Uterus (tissue), 4 donors: ENCODE data around the gene PRDX6. TPM values are rescaled to one million over a fixed set of nuclear protein-coding genes. Genes with fewer than 3 reads are reported as not detected.
A peak's percentile ranks its signal among the peaks of the same experiment; 100 is the strongest.
"Not testable (repeated sequence)": the region's sequence is repeated elsewhere in the genome, so short reads cannot be mapped to it uniquely, and the experiment has no call there.

Experiments
- DNase-seq, 2 donors: peaks; one replicate each; pipeline ENCODE4 v3.0.0-alpha.2; 2019 to 2020
- H3K27ac ChIP-seq, 2 donors: fragments of 200-600 bp; sonication (generic); 1 replicate in 1 of 2; 2 replicates in 1 of 2; pipeline ENCODE4 v1.5.1; 2016 to 2018
- H3K27me3 ChIP-seq, 2 donors: fragments of 200-600 bp; sonication (generic); one replicate each; pipeline ENCODE4 v1.5.1; 2018 to 2019; ENCODE audit warnings: control low read depth in 1 of 2
- H3K36me3 ChIP-seq, 2 donors: fragments of 200-600 bp; sonication (generic); one replicate each; pipeline ENCODE4 v1.5.1; 2019; ENCODE audit warnings: control low read depth in 1 of 2
- H3K4me1 ChIP-seq, 2 donors: fragments of 200-600 bp; sonication (generic); one replicate each; pipeline ENCODE4 v1.5.1; 2018 to 2019; ENCODE audit warnings: control low read depth in 1 of 2
- H3K4me3 ChIP-seq, 2 donors: fragments of 200-600 bp; sonication (generic); 1 replicate in 1 of 2; 2 replicates in 1 of 2; pipeline ENCODE4 v1.5.1; 2018 to 2019; ENCODE audit warnings: mild to moderate bottlenecking in 1 of 2
- H3K9me3 ChIP-seq, 2 donors: fragments of 200-600 bp; sonication (generic); one replicate each; pipeline ENCODE4 v1.5.1; 2019; ENCODE audit warnings: control low read depth in 1 of 2
- CTCF ChIP-seq, 4 experiments: fragments of 200-600 bp in 2 of 4; fragments of 450-650 bp in 2 of 4; sonication (generic) in 2 of 4; IDR thresholded peaks; one replicate each; pipeline ENCODE4 v1.5.1; 2016 to 2019; ENCODE audit warnings: antibody characterized with exemption in 4 of 4, mild to moderate bottlenecking in 2 of 4, moderate library complexity in 1 of 4
- POLR2A ChIP-seq, 2 donors: fragments of 450-650 bp; IDR thresholded peaks; one replicate each; pipeline ENCODE4 v1.6.1; 2016; ENCODE audit warnings: antibody characterized with exemption in 2 of 2, mild to moderate bottlenecking in 1 of 2, moderate library complexity in 1 of 2
- intact Hi-C: fragments of 100-400 bp; cut with DNase I; formaldehyde crosslinking; loops from one replicate; pipeline ENCODE4 v1.15.1; 2023; ENCODE audit warnings: low total_unique reads
- total RNA-seq, 4 donors: library from RNA; depleted of rRNA in 3 of 4; stranded (reverse); fragments of >200 nt in 3 of 4; gene quantifications; one replicate each; pipeline versions ENCODE4 v1.1.0 to v1.2.4, GENCODE V29; 2014 to 2023
- donor health status: DM: yes; HTN: yes; CAD: no.

PRDX6 gene
- total RNA-seq, 4 donors from 2014 or later = 51.2 to 218 (median 144) TPM

- Histone ChIP-seq H3K9me3 (no peaks in the 10 kb centered on the region), H3K4me1 (no peaks in the 10 kb centered on the region), H3K4me3 (no peak overlapping the region), H3K27me3 (no peaks in the 10 kb centered on the region), H3K36me3 (no peaks in the 10 kb centered on the region), H3K27ac (peak overlapping the region in 1 of 2 donors; percentile 42)
- TF ChIP-seq POLR2A (IDR thresholded peaks at IDR 0.05) (no peak), CTCF (IDR thresholded peaks at IDR 0.05) (no peak)
- intact Hi-C loops = no loop called here
- no peak for DNase-seq
These were observed 29.3 kb downstream of the PRDX6 start for GRCh38 chr1:173506437-173506836.

GRCh38 chr1:173507205-173507846 lies 30.2 kb downstream of the PRDX6 start:
- no peaks in the 10 kb centered on the region for H3K9me3 ChIP-seq
- TF ChIP-seq CTCF (IDR thresholded peaks at IDR 0.05) (no peak), POLR2A (IDR thresholded peaks at IDR 0.05) (no peak)
- peak overlapping the region; percentile 3 to 14 for H3K27ac ChIP-seq
- no peak for DNase-seq
- no peaks in the 10 kb centered on the region for H3K36me3 ChIP-seq
- intact Hi-C loops = no loop called here
- H3K4me1 ChIP-seq = no peaks in the 10 kb centered on the region
- no peak overlapping the region for H3K4me3 ChIP-seq
- no peaks in the 10 kb centered on the region for H3K27me3 ChIP-seq

GRCh38 chr1:173507847-173508209 lies 30.7 kb downstream of the PRDX6 start:
- Histone ChIP-seq H3K27ac (peak overlapping the region; percentile 3 to 14), H3K9me3 (no peaks in the 10 kb centered on the region), H3K36me3 (no peaks in the 10 kb centered on the region), H3K4me1 (no peaks in the 10 kb centered on the region), H3K27me3 (no peaks in the 10 kb centered on the region), H3K4me3 (no peak overlapping the region)
- TF ChIP-seq CTCF (IDR thresholded peaks at IDR 0.05) (no peak), POLR2A (IDR thresholded peaks at IDR 0.05) (no peak)
- no peak for DNase-seq
- intact Hi-C loops = no loop called here

GRCh38 chr1:173508541-173508940 lies 31.4 kb downstream of the PRDX6 start:
- TF ChIP-seq CTCF (IDR thresholded peaks at IDR 0.05) (no peak), POLR2A (IDR thresholded peaks at IDR 0.05) (no peak)
- H3K27ac ChIP-seq = no peak overlapping the region
- DNase-seq = no peak
- no peaks in the 10 kb centered on the region for H3K36me3 ChIP-seq
- no peaks in the 10 kb centered on the region for H3K4me1 ChIP-seq
- no peaks in the 10 kb centered on the region for H3K9me3 ChIP-seq
- H3K4me3 ChIP-seq = no peak overlapping the region
- intact Hi-C loops = no loop called here
- no peaks in the 10 kb centered on the region for H3K27me3 ChIP-seq

- Histone ChIP-seq H3K36me3 (no peaks in the 10 kb centered on the region), H3K4me1 (no peaks in the 10 kb centered on the region), H3K9me3 (no peaks in the 10 kb centered on the region), H3K27me3 (no peaks in the 10 kb centered on the region), H3K4me3 (no peak overlapping the region), H3K27ac (no peak overlapping the region)
- intact Hi-C loops = no loop called here
- no peak for DNase-seq
- TF ChIP-seq CTCF (IDR thresholded peaks at IDR 0.05) (no peak), POLR2A (IDR thresholded peaks at IDR 0.05) (no peak)
These were observed 32.7 kb downstream of the PRDX6 start for GRCh38 chr1:173509797-173510196.

GRCh38 chr1:173514503-173514902 lies 37.4 kb downstream of the PRDX6 start:
- intact Hi-C loops, DNase-seq, H3K4me3 ChIP-seq, H3K27me3 ChIP-seq, H3K27ac ChIP-seq, H3K9me3 ChIP-seq, H3K36me3 ChIP-seq, H3K4me1 ChIP-seq: not testable (repeated sequence)
